H1 (cell line): ENCODE results near the gene CD4. TPM values are rescaled to one million over a fixed set of nuclear protein-coding genes. Genes with fewer than 3 reads are reported as not detected.
A peak's percentile ranks its signal among the peaks of the same experiment; 100 is the strongest.

Source experiments
- CTCF ChIA-PET: fragments of 300-600 bp; sonication (Branson Sonifier 250); formaldehyde crosslinking; loops from one replicate; lab custom pipeline; 2021; ENCODE audit not compliant: partially characterized antibody; lab: Charles Lee
- POLR2A ChIA-PET: fragments of 300-600 bp; sonication (Branson Sonifier 250); formaldehyde crosslinking; loops from one replicate; lab custom pipeline; 2021; ENCODE audit warnings: inconsistent platforms; ENCODE audit not compliant: partially characterized antibody; lab: Charles Lee
- DNase-seq, 2 experiments: peaks; one replicate each; pipeline versions ENCODE4 v3.0.0 to v3.0.0-alpha.2; 2010 to 2022; ENCODE audit warnings: low spot score in 2 of 2, low read depth in 1 of 2, mixed read lengths in 1 of 2
- FAIRE-seq: peaks from 2 replicates; lab custom pipeline; 2011; peaks lifted over from hg19 to GRCh38; lab: Jason Lieb, UNC
- H2AFZ ChIP-seq: 2 replicates; pipeline ENCODE4 v1.8.1; 2012; ENCODE audit warnings: low read length, inconsistent platforms
- H2AK5ac ChIP-seq: 2 replicates; pipeline ENCODE4 v1.6.1; 2013; ENCODE audit warnings: low read depth, low read length
- H2BK120ac ChIP-seq: replicated peaks from 2 replicates; pipeline ENCODE3; 2013; ENCODE audit warnings: low read depth, low read length, inconsistent platforms
- H2BK12ac ChIP-seq: 2 replicates; pipeline ENCODE4 v1.6.1; 2013; ENCODE audit warnings: low read depth, low read length
- H2BK15ac ChIP-seq: 2 replicates; pipeline ENCODE4 v1.6.1; 2013; ENCODE audit warnings: low read length
- H2BK20ac ChIP-seq: 2 replicates; pipeline ENCODE4 v1.6.1; 2013; ENCODE audit warnings: low read length
- H2BK5ac ChIP-seq: 2 replicates; pipeline ENCODE4 v1.6.1; 2013; ENCODE audit warnings: low read depth, low read length
- H3K14ac ChIP-seq: 2 replicates; pipeline ENCODE4 v1.6.1; 2013; ENCODE audit warnings: inconsistent platforms; ENCODE audit not compliant: insufficient read length
- H3K18ac ChIP-seq: 2 replicates; pipeline ENCODE4 v1.6.1; 2013; ENCODE audit warnings: low read length; ENCODE audit errors: extremely low read depth
- H3K23ac ChIP-seq: 2 replicates; pipeline ENCODE4 v1.6.1; 2013; ENCODE audit warnings: inconsistent platforms; ENCODE audit not compliant: insufficient read length
- H3K23me2 ChIP-seq: 2 replicates; pipeline ENCODE4 v1.6.1; 2013; ENCODE audit warnings: low read depth, low read length
- H3K27ac ChIP-seq: 2 replicates; pipeline ENCODE4 v1.6.1; 2011; ENCODE audit warnings: low read depth, low read length, inconsistent platforms
- H3K27me3 ChIP-seq, 4 experiments: replicated peaks in 1 of 4; 1 replicate in 1 of 4; 2 replicates in 3 of 4; pipeline versions ENCODE4 v1.6.1 to v1.8.1; 2011 to 2013; ENCODE audit warnings: low read length in 3 of 4, mild to moderate bottlenecking in 3 of 4, inconsistent platforms in 2 of 4, mixed read lengths in 2 of 4, moderate library complexity in 1 of 4; ENCODE audit not compliant: control insufficient read depth in 3 of 4, insufficient read depth in 3 of 4; ENCODE audit errors: extremely low read depth in 1 of 4
- H3K36me3 ChIP-seq, 4 experiments: 2 replicates each; pipeline versions ENCODE4 v1.6.1 to v1.8.1; 2011 to 2013; ENCODE audit warnings: mild to moderate bottlenecking in 4 of 4, low read length in 3 of 4, moderate library complexity in 2 of 4, control low read depth in 1 of 4, inconsistent platforms in 1 of 4; ENCODE audit not compliant: insufficient read depth in 4 of 4, control insufficient read depth in 2 of 4
- H3K4ac ChIP-seq: replicated peaks from 2 replicates; pipeline ENCODE3; 2013; ENCODE audit warnings: low read length, low read depth, mixed read lengths, inconsistent platforms; ENCODE audit not compliant: insufficient read length
- H3K4me1 ChIP-seq, 4 experiments: replicated peaks in 1 of 4; 1 replicate in 1 of 4; 2 replicates in 3 of 4; pipeline versions ENCODE4 v1.6.1 to v1.8.1; 2011 to 2013; ENCODE audit warnings: low read length in 3 of 4, inconsistent platforms in 2 of 4, mixed read lengths in 1 of 4; ENCODE audit not compliant: insufficient read depth in 4 of 4, control insufficient read depth in 3 of 4
- H3K4me2 ChIP-seq, 2 experiments: 2 replicates each; pipeline versions ENCODE4 v1.6.1 to v1.8.1; 2011 to 2013; ENCODE audit warnings: low read depth in 2 of 2, low read length in 2 of 2, control low read depth in 1 of 2, inconsistent platforms in 1 of 2, mild to moderate bottlenecking in 1 of 2; ENCODE audit not compliant: insufficient read depth in 1 of 2
- H3K4me3 ChIP-seq, 4 experiments: fragments of 200-600, 300-600 bp in 1 of 4; sonication (generic), shearing (Covaris generic), sonication (Bioruptor Twin) in 1 of 4; 2 replicates each; pipeline versions ENCODE4 v1.5.1 to v1.8.1; 2011 to 2016; ENCODE audit warnings: low read length in 4 of 4, low read depth in 3 of 4, control low read depth in 2 of 4, inconsistent platforms in 2 of 4, mild to moderate bottlenecking in 2 of 4, mixed read lengths in 1 of 4, moderate library complexity in 1 of 4; ENCODE audit not compliant: insufficient read depth in 2 of 4; ENCODE audit errors: extremely low read depth in 1 of 4
- H3K56ac ChIP-seq: replicated peaks from 2 replicates; pipeline ENCODE3; 2013; ENCODE audit warnings: low read depth, mild to moderate bottlenecking, mixed read lengths, low read length, inconsistent platforms; ENCODE audit not compliant: insufficient read length
- H3K79me1 ChIP-seq: 2 replicates; pipeline ENCODE4 v1.6.1; 2013; ENCODE audit warnings: low read depth, low read length, control low read depth
- H3K79me2 ChIP-seq, 2 experiments: 2 replicates each; pipeline versions ENCODE4 v1.6.1 to v1.8.1; 2012 to 2013; ENCODE audit warnings: low read length in 2 of 2, mild to moderate bottlenecking in 2 of 2, inconsistent platforms in 1 of 2; ENCODE audit not compliant: insufficient read depth in 2 of 2, control insufficient read depth in 1 of 2
- H3K9ac ChIP-seq, 4 experiments: replicated peaks in 1 of 4; 1 replicate in 1 of 4; 2 replicates in 3 of 4; pipeline versions ENCODE4 v1.6.1 to v1.8.1; 2011 to 2013; ENCODE audit warnings: low read depth in 3 of 4, low read length in 3 of 4, control low read depth in 2 of 4, mild to moderate bottlenecking in 2 of 4, moderate library complexity in 2 of 4, inconsistent platforms in 1 of 4; ENCODE audit errors: extremely low read depth in 1 of 4
- H3K9me3 ChIP-seq, 2 experiments: 2 replicates each; pipeline versions ENCODE4 v1.6.1 to v1.8.1; 2012 to 2013; ENCODE audit warnings: mild to moderate bottlenecking in 2 of 2, moderate library complexity in 2 of 2, control low read depth in 1 of 2, inconsistent platforms in 1 of 2, low read depth in 1 of 2, low read length in 1 of 2, mixed read lengths in 1 of 2; ENCODE audit not compliant: insufficient read depth in 2 of 2
- H4K20me1 ChIP-seq, 2 experiments: replicated peaks in 1 of 2; 2 replicates each; pipeline versions ENCODE3 to v1.8.1; 2011 to 2013; ENCODE audit warnings: inconsistent platforms in 2 of 2, low read length in 2 of 2, mild to moderate bottlenecking in 1 of 2; ENCODE audit not compliant: insufficient read depth in 2 of 2, control insufficient read depth in 1 of 2
- H4K5ac ChIP-seq: 2 replicates; pipeline ENCODE4 v1.6.1; 2013; ENCODE audit warnings: low read length, low read depth, mixed read lengths, inconsistent platforms; ENCODE audit not compliant: insufficient read length
- H4K8ac ChIP-seq: 2 replicates; pipeline ENCODE4 v1.8.0; 2013; ENCODE audit warnings: mild to moderate bottlenecking, moderate library complexity, low read length, inconsistent platforms; ENCODE audit not compliant: insufficient read depth; ENCODE audit errors: extremely low read depth
- H4K91ac ChIP-seq: replicated peaks from 2 replicates; pipeline ENCODE3; 2013; ENCODE audit warnings: low read length, mixed read lengths, inconsistent platforms; ENCODE audit not compliant: insufficient read length
- BCL11A ChIP-seq, 2 experiments: IDR thresholded peaks; one replicate each; pipeline ENCODE4 v1.6.1; 2011; ENCODE audit warnings: low read depth in 2 of 2, low read length in 2 of 2, mild to moderate bottlenecking in 2 of 2
- CREB1 ChIP-seq: IDR thresholded peaks from 2 replicates; pipeline ENCODE4 v1.6.1; 2012; ENCODE audit warnings: inconsistent platforms
- CTCF ChIP-seq, 3 experiments: IDR thresholded peaks; 1 replicate in 2 of 3; 2 replicates in 1 of 3; pipeline versions ENCODE4 v1.5.1 to v1.6.1; 2011; ENCODE audit warnings: low read length in 3 of 3, mild to moderate bottlenecking in 3 of 3, inconsistent platforms in 2 of 3, low read depth in 1 of 3, moderate library complexity in 1 of 3; ENCODE audit not compliant: insufficient read depth in 1 of 3; ENCODE audit errors: control extremely low read depth in 1 of 3
- KDM1A ChIP-seq: fragments of 200-600, 300-600 bp; sonication (generic); IDR thresholded peaks from 2 replicates; pipeline ENCODE4 v1.7.1; 2016; ENCODE audit warnings: mild to moderate bottlenecking, low read length, borderline replicate concordance
- WGBS, 2 experiments: shearing (Covaris generic) in 1 of 2; methylation state at CpG; one replicate each; pipeline versions ENCODE4 v1.1.6 to v1.1.7; 2013 to 2015; ENCODE audit warnings: low lambda C conversion rate in 2 of 2, mixed read lengths in 2 of 2, inconsistent platforms in 1 of 2, low coverage in 1 of 2, missing lambda C conversion rate in 1 of 2; ENCODE audit not compliant: insufficient replicate concordance in 2 of 2, insufficient coverage in 1 of 2, insufficient read length in 1 of 2; ENCODE audit errors: extremely low coverage in 1 of 2, missing lambda C conversion rate in 1 of 2; 5-methylcytosine and 5-hydroxymethylcytosine counted together
- polyA plus RNA-seq, 7 experiments: library from polyadenylated mRNA; depleted of rRNA in 3 of 7; stranded (reverse) in 5 of 7; unstranded in 2 of 7; fragments of >200 nt in 5 of 7; fragments of 200-250 nt in 2 of 7; gene quantifications; 1 replicate in 5 of 7; 2 replicates in 1 of 7; 4 replicates in 1 of 7; pipeline versions ENCODE4 v1.2.1 to v1.2.3, GENCODE V29; 2011 to 2013; ENCODE audit warnings: missing spikeins in 2 of 7, mixed read lengths in 2 of 7
- total RNA-seq: library from RNA; stranded (reverse); fragmentation: NEBNext Ultra II Directional; extraction: Animal tissue kit (Norgen Biotek cat#: 25700); gene quantifications from 2 replicates; pipeline ENCODE4 v1.2.1, GENCODE V29; 2021

The CD4 gene
- total and polyA plus RNA-seq, 2 of the 8 experiments (the other 6 are each of a cell fraction or from before 2014, with no cell fraction given): 3.4 to 5.1 TPM

- peak overlapping the region; percentile 69 for H2BK20ac ChIP-seq
- H2BK5ac ChIP-seq: peak overlapping the region; percentile 78; the same call in 1 of the 2 replicates
- H2AK5ac ChIP-seq: peak overlapping the region; percentile 98
- H3K79me2 ChIP-seq: no peaks in the 10 kb centered on the region
- no peaks in the 10 kb centered on the region; a peak in 1 of 8 replicates for H3K36me3 ChIP-seq
- ChIA-PET CTCF (interaction anchor here (0.5 to 23.7 kb wide), 8 partner anchors 10 to 373 kb away, joined by 3 to 532 read pairs (median 6); partner anchors contain the start of genes CD4, LAG3, MLF2 and PTMS), POLR2A (interaction anchor here (1.1 to 27.1 kb wide), 12 partner anchors 9 to 72 kb away, joined by 3 to 388 read pairs (median 6); partner anchors contain the start of genes CDCA3, GNB3, MLF2 and P3H3)
- H2AFZ ChIP-seq: no peak overlapping the region
- FAIRE-seq (no peak), DNase-seq (no peak)
- peaks cover 0 to 10% of the 10 kb centered on the region in 2 experiments for H4K20me1 ChIP-seq
- H3K9me3 ChIP-seq: peaks cover 0 to 2% of the 10 kb centered on the region in 2 experiments; a peak in 1 of 4 replicates
- peak overlapping the region; percentile 26 to 94; a peak in 2 of 4 replicates for H3K4me2 ChIP-seq
- H3K27me3 ChIP-seq: peaks cover 0 to 7% (median 2%) of the 10 kb centered on the region in 4 experiments; a peak in 4 of 7 replicates
- H2BK120ac ChIP-seq: no peak overlapping the region
- no peak overlapping the region for H3K27ac ChIP-seq
- WGBS, 2 experiments: 73% methylated on average over 13 of the region's 13 CpGs; no CpG with 5 or more reads in 1 of the 2 experiments
- no peak overlapping the region; a peak in 1 of 7 replicates for H3K9ac ChIP-seq
- H2BK15ac ChIP-seq: peak overlapping the region; percentile 96
- no peak overlapping the region for H3K23ac ChIP-seq
- no peaks in the 10 kb centered on the region; the same call in 1 of the 2 replicates for H3K79me1 ChIP-seq
- no peak overlapping the region for H3K4ac ChIP-seq
- H4K5ac ChIP-seq: no peak overlapping the region
- H4K91ac ChIP-seq: no peak overlapping the region
- no peak for TF ChIP-seq BCL11A (IDR thresholded peaks at IDR 0.05; ENCODE audit: low read depth in 2 of 2, low read length in 2 of 2)
- TF ChIP-seq CTCF (IDR thresholded peaks at IDR 0.05; ENCODE audit: control extremely low read depth in 1 of 3, insufficient read depth in 1 of 3, low read depth in 1 of 3, low read length in 3 of 3): peak in 1 of 3 experiments; percentile 30; a peak in 1 of 4 replicates
- TF ChIP-seq KDM1A: no peak
- no peak for TF ChIP-seq CREB1
- peak overlapping the region in 1 of 4 experiments; percentile 46; a peak in 3 of 8 replicates for H3K4me3 ChIP-seq
- H3K56ac ChIP-seq: no peak overlapping the region
- peak overlapping the region; percentile 63; the same call in 1 of the 2 replicates for H3K18ac ChIP-seq
- no peak overlapping the region; the same call in 1 of the 2 replicates for H4K8ac ChIP-seq
- peaks cover 20% of the 10 kb centered on the region for H3K23me2 ChIP-seq
- no peak overlapping the region for H3K14ac ChIP-seq
- H2BK12ac ChIP-seq: peak overlapping the region; percentile 84; the same call in 1 of the 2 replicates
- H3K4me1 ChIP-seq: peaks cover 4 to 50% (median 28%) of the 10 kb centered on the region in 4 experiments
Observed at GRCh38 chr12:6819106-6820030, 30.0 kb downstream of the CD4 start.
